22Rv1 (cell line): ENCODE data around the gene CALHM5.

ENCODE experiments used
- CTCF ChIP-seq: fragments of 450-650 bp; IDR thresholded peaks from 2 replicates; pipeline ENCODE4 v1.5.1; 2017; ENCODE audit warnings: mild to moderate bottlenecking
- ZFX ChIP-seq: fragments of 450-650 bp; IDR thresholded peaks from 2 replicates; pipeline ENCODE4 v1.6.1; 2017; ENCODE audit warnings: antibody characterized with exemption, borderline replicate concordance

GRCh38 chr6:116524236-116524635 is 12.8 kb downstream of the CALHM5 start:
- TF ChIP-seq CTCF (no peak), ZFX (no peak)
